Thymus (tissue), 14 donors: Measurements from ENCODE around the gene BIN2. TPM values are rescaled to one million over a fixed set of nuclear protein-coding genes. Genes with fewer than 3 reads are reported as not detected.

Experiments
- DNase-seq, 9 donors: peaks; one replicate each; pipeline ENCODE4 v3.0.0-alpha.2; 2013; ENCODE audit warnings: low spot score in 9 of 9, low read depth in 6 of 9, missing footprints in 1 of 9
- H3K27ac ChIP-seq, 2 donors: one replicate each; pipeline ENCODE4 v1.5.1; 2013; ENCODE audit warnings: control low read depth in 1 of 2, low read depth in 1 of 2, low read length in 1 of 2, mild to moderate bottlenecking in 1 of 2, moderate library complexity in 1 of 2
- H3K27me3 ChIP-seq, 2 donors: one replicate each; pipeline ENCODE4 v1.5.1; 2013; ENCODE audit warnings: low read length in 1 of 2; ENCODE audit not compliant: control insufficient read depth in 2 of 2, insufficient read depth in 1 of 2
- H3K36me3 ChIP-seq, 2 donors: one replicate each; pipeline ENCODE4 v1.5.1; 2013; ENCODE audit warnings: low read length in 1 of 2, mild to moderate bottlenecking in 1 of 2, moderate library complexity in 1 of 2; ENCODE audit not compliant: control insufficient read depth in 2 of 2, insufficient read depth in 2 of 2
- H3K4me1 ChIP-seq, 2 donors: one replicate each; pipeline ENCODE4 v1.5.1; 2013; ENCODE audit warnings: low read length in 2 of 2; ENCODE audit not compliant: control insufficient read depth in 2 of 2, insufficient read depth in 2 of 2
- H3K4me3 ChIP-seq, 2 donors: one replicate each; pipeline ENCODE4 v1.5.1; 2013; ENCODE audit warnings: low read length in 2 of 2, control low read depth in 1 of 2, mild to moderate bottlenecking in 1 of 2
- H3K9me3 ChIP-seq, 2 donors: one replicate each; pipeline ENCODE4 v1.5.1; 2013; ENCODE audit warnings: low read length in 1 of 2, mild to moderate bottlenecking in 1 of 2; ENCODE audit not compliant: control insufficient read depth in 2 of 2, insufficient read depth in 1 of 2
- WGBS: extraction: QIAGEN DNeasy Blood & Tissue Kit; methylation state at CpG from one replicate; pipeline ENCODE4 v1.1.7; 2013; 5-methylcytosine and 5-hydroxymethylcytosine counted together
- long read RNA-seq, 10 donors: transcript quantifications; one replicate each; lab custom pipeline, GENCODE V29; 2026
- polyA plus RNA-seq: library from polyadenylated mRNA; stranded (reverse); fragments of 200-250 nt; gene quantifications from one replicate; pipeline ENCODE4 v1.2.3, GENCODE V29; 2013
- total RNA-seq: library from RNA; stranded (reverse); fragments of 120-200 nt; gene quantifications from one replicate; pipeline ENCODE4 v1.2.4, GENCODE V29; 2013
- donor health status: healthy.

The BIN2 gene
- 63.3 TPM for total RNA-seq
- 57.7 TPM for polyA plus RNA-seq
- long read RNA-seq, donor 1, partial matches to known transcripts = 0 of 1 reads
- long read RNA-seq, donor 1, other reads (novel, unspliced or antisense) = 0 of 1 reads
- long read RNA-seq, donor 2 = 0 reads
- long read RNA-seq, donor 3, transcript BIN2-210 (13 exons, 2,255 nt) = major isoform, 14 of 53 reads
- long read RNA-seq, donor 3, partial matches to known transcripts = 35 of 53 reads
- long read RNA-seq, donor 3, other reads (novel, unspliced or antisense) = 0 of 53 reads
- long read RNA-seq, donor 4, transcript BIN2-210 (13 exons, 2,255 nt) = major isoform, 6 of 17 reads
- long read RNA-seq, donor 4, partial matches to known transcripts = 8 of 17 reads
- long read RNA-seq, donor 4, other reads (novel, unspliced or antisense) = 0 of 17 reads
- long read RNA-seq, donor 5, transcript BIN2-210 (13 exons, 2,255 nt) = major isoform, 12 of 42 reads
- long read RNA-seq, donor 5, partial matches to known transcripts = 24 of 42 reads
- long read RNA-seq, donor 5, other reads (novel, unspliced or antisense) = 0 of 42 reads
- long read RNA-seq, donor 6, transcript BIN2-210 (13 exons, 2,255 nt) = major isoform, 10 of 18 reads
- long read RNA-seq, donor 6, partial matches to known transcripts = 6 of 18 reads
- long read RNA-seq, donor 6, other reads (novel, unspliced or antisense) = 0 of 18 reads
- long read RNA-seq, donor 7, transcript BIN2-210 (13 exons, 2,255 nt) = major isoform, 15 of 34 reads
- long read RNA-seq, donor 7, partial matches to known transcripts = 16 of 34 reads
- long read RNA-seq, donor 7, other reads (novel, unspliced or antisense) = 0 of 34 reads
- long read RNA-seq, donor 8, partial matches to known transcripts = 5 of 7 reads
- long read RNA-seq, donor 8, other reads (novel, unspliced or antisense) = 0 of 7 reads
- long read RNA-seq, donor 9, transcript BIN2-210 (13 exons, 2,255 nt) = major isoform, 7 of 7 reads
- long read RNA-seq, donor 9, partial matches to known transcripts = 0 of 7 reads
- long read RNA-seq, donor 9, other reads (novel, unspliced or antisense) = 0 of 7 reads
- long read RNA-seq, donor 10, transcript BIN2-210 (13 exons, 2,255 nt) = major isoform, 5 of 28 reads
- long read RNA-seq, donor 10, partial matches to known transcripts = 23 of 28 reads
- long read RNA-seq, donor 10, other reads (novel, unspliced or antisense) = 0 of 28 reads

DNA sequence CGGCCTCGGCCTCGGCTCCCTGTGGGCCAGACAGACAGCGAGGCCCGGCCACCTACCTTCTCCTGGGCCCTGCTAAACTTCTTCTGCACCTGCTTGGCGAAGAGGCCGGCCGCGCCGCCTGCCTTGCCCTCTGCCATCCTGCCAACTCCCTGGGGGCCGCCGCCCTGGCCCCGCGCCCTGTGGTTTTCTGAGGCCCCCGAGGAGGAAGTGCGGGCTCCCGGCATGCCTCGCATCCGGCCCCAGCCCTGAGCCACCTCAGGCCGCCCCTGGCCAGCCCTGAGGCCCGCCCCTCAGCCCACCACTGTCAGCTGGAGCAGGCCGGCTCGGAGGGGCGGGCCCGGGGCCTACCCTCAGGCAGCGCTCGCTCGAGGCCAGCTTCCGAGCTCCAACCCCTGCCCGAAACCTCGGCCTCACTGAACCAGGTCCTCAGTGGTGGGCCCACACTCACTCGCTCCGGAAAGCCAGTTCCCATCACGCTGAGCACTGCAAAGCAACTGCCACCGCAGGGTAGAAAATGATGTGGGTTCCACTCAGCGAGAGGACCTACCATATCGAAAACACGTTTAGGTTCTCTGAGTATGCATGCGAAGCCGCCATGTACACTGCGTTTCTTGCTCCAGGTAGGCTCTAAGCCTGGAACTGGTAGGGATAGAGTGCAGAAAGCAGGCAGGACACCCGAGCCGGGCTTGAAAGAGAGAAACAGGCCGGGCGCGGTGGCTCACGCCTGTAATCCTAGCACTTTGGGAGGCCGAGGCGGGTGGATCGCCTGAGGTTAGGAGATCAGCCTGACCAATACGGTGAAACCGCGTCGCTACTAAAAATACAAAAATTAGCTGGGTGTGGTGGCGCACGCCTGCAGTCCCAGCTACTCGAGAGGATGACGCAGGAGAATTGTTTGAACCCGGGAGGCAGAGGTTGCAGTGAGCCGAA, at the start of gene BIN2:
Gene BIN2 (minus strand): TSS at position 209 of the 930 bp plus-strand sequence. CDS start 72 bp downstream, at position 137.
- Histone ChIP-seq H3K4me1 (peaks cover 51 to 88% of the 10 kb centered on the region in 2 donors), H3K4me3 (peak within 1 kb of the TSS; percentile 86 to 95), H3K9me3 (no peaks in the 10 kb centered on the region), H3K36me3 (no peaks in the 10 kb centered on the region), H3K27ac (peak within 1 kb of the TSS; percentile 96 to 98), H3K27me3 (no peaks in the 10 kb centered on the region)
- DNase-seq = peak in 5 of 9 donors; percentile 48 to 83 (median 64)
- WGBS = 49% methylated on average over 60 of the region's 60 CpGs

DNA sequence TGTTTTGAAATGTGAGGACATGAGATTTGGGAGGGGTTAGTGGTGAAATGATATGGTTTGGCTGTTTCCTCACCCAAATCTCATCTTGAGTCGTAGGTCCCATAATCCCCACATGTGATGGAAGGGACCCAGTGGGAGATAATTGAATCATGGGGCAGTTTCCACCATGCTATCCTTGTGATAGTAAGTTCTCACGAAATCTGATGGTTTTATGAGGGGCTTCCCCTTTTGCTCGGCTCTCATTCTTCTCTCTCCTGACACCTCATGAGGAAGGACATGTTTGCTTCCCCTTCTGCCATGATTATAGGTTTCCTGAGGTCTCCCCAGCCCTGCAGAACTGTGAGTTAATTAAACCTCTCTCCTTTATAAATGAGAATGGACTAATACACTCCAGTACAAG, 49.2 kb upstream of the BIN2 start:
- Histone ChIP-seq H3K36me3 (peaks cover 12 to 45% of the 10 kb centered on the region in 2 donors), H3K27me3 (no peaks in the 10 kb centered on the region), H3K4me3 (no peak overlapping the region), H3K27ac (no peak overlapping the region), H3K9me3 (no peaks in the 10 kb centered on the region), H3K4me1 (peaks cover 9 to 56% of the 10 kb centered on the region in 2 donors)
- DNase-seq = no peak
- WGBS = 78% methylated on average over 3 of the region's 3 CpGs

DNA sequence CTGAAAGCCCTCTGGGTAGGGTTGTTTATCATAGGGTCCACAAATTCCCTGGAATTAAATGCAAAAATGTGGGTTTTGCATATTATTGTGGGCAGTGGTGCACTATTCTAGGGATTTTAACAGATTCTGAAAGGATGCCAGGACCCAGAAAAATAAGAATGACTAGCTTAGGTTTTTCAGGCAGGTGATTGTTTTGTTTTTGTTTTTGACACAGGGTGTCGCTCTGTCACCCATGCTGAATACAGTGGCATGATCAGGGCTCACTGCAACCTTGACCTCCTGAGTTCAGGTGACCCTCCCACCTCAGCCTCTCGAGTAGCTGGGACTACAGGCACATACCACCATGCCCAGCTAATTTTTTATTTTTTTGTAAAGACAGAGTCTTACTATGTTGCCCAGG, 48.0 kb upstream of the BIN2 start:
- Histone ChIP-seq H3K4me3 (no peak overlapping the region), H3K36me3 (peaks cover 9 to 36% of the 10 kb centered on the region in 2 donors), H3K27me3 (no peaks in the 10 kb centered on the region), H3K27ac (no peak overlapping the region), H3K9me3 (no peaks in the 10 kb centered on the region), H3K4me1 (peaks cover 12 to 54% of the 10 kb centered on the region in 2 donors)
- DNase-seq = no peak
- WGBS = 95% methylated on average over 2 of the region's 2 CpGs

DNA sequence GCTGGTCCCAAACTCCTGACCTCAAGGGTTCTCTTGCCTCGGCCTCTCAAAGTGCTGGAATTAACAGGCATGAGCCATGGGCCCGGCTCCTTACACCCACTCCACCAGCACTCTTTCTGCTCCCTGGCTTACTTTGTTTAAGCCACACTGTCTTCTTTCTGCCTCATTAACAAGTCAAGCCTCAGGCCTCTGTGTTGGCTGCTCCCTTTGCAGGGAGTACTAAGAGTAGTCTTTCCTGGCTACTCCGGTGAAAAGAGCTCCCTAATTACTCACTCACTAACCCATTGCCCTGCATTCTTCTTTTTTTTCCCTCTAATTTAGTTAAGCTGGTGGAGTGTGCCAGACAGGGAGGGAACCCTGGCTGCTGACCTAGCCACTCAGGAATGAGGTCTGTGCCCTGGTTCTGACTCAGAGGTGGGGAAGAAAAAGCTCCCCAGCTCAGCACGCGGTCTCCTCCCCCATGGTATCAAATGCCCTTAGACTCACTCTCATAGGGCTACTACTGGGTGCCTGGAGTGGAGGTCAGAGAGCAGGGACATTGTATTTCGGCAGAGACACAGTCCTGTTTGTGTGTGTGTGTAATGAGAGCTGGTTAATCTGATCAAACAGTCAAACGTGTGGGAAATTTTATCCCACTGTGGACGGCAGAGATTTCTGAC, 47.5 kb upstream of the BIN2 start:
- Histone ChIP-seq H3K36me3 (peaks cover 7 to 31% of the 10 kb centered on the region in 2 donors), H3K4me1 (peaks cover 12 to 52% of the 10 kb centered on the region in 2 donors), H3K27ac (no peak overlapping the region), H3K9me3 (no peaks in the 10 kb centered on the region), H3K27me3 (no peaks in the 10 kb centered on the region), H3K4me3 (no peak overlapping the region)
- DNase-seq = no peak
- WGBS = 91% methylated on average over 8 of the region's 8 CpGs

DNA sequence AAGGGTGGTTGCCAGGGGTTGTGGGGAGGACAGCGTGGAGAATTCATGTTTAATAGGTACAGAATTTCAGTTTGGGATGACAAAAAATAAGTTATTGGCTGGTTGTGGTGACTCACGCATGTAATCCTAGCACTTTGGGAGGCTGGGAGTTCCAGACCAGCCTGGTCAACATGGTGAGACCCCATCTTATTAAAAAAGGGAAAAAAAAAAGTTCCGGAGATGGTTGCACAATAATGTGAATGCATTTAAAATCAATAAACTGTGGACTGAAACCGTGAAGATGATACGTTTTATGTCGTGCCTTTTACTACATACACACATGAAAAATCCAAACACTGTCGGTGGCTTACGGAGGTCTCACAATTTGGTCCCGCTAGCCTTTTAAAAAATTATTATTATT, 46.7 kb upstream of the BIN2 start:
- Histone ChIP-seq H3K27me3 (no peaks in the 10 kb centered on the region), H3K4me1 (peaks cover 12 to 56% of the 10 kb centered on the region in 2 donors), H3K27ac (no peak overlapping the region), H3K9me3 (no peaks in the 10 kb centered on the region), H3K4me3 (no peak overlapping the region), H3K36me3 (peaks cover 7 to 29% of the 10 kb centered on the region in 2 donors)
- no peak for DNase-seq
- WGBS = 98% methylated on average over 9 of the region's 9 CpGs

DNA sequence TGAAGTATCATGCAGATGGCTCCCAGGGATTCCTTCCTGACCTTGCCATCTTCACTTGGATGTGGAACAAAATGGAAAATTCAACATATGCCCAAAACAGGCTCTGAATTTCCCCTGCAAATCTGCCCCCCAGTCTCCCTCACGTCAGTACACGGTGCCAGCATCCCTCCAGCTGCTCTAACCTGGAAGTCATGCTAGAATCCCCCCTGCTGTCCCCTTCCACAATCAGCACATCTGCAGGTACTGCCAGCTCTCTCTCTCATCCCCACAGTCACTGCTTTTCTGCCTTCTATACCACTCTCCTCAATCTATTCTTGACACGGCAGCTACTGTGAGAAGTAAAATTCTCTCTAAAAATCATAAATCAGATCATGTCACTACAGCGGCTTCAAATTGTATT, 45.6 kb upstream of the BIN2 start:
- WGBS = 24% methylated on average over 4 of the region's 4 CpGs
- Histone ChIP-seq H3K36me3 (peaks cover 4 to 30% of the 10 kb centered on the region in 2 donors), H3K4me3 (no peak overlapping the region), H3K27me3 (no peaks in the 10 kb centered on the region), H3K4me1 (peaks cover 12 to 54% of the 10 kb centered on the region in 2 donors), H3K27ac (peak overlapping the region in 1 of 2 donors; percentile 67), H3K9me3 (no peaks in the 10 kb centered on the region)
- peak in 2 of 9 donors; percentile 38 to 44 for DNase-seq

DNA sequence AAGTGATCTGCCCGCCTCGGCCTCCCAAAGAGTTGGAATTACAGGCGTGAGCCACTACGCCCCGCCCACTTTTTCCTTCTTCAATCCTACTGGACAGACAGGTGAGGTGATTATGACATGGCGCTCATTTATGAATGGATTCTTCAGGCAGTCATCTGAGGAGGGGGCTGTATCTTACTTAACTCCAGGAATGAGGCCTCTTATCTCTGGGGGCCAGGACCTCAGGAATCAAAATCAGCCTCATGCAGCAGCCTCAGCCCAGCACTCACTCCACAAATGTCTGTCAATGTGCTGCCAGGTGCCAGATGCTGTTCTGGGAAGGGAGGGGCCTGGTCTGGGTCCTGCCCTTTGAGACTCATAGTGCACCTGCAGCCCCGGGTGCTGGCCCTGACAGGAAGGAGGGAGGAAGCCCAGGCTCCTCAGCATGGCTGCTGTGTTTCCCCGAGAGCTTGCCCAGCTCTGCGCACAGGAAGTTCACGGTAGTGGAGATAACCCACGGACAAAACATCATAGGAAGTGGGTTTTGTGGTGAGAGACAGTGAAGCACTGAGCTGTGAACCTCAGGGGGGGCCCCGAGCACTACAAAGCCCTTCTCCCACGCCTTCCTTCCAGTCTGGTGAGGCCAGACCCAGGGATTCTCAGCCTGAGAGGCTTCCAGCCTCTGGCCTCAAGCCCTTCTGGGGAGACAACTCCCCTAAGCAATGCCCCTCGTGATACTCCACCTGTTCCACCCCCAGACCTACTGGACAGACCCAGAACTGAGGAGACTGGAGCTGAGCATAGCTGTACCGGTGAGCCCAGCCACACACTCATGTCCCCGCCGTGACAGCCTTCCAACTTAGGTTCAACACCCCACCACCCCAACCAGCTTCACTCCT, 44.9 kb upstream of the BIN2 start:
- DNase-seq = peak; percentile 78 to 98 (median 93)
- H3K4me3 ChIP-seq = no peak overlapping the region
- peaks cover 8 to 24% of the 10 kb centered on the region in 2 donors for H3K36me3 ChIP-seq
- no peaks in the 10 kb centered on the region for H3K9me3 ChIP-seq
- peak overlapping the region in 1 of 2 donors; percentile 67 for H3K27ac ChIP-seq
- WGBS = 21% methylated on average over 17 of the region's 17 CpGs
- peaks cover 0 to 3% of the 10 kb centered on the region in 2 donors for H3K27me3 ChIP-seq
- H3K4me1 ChIP-seq = peaks cover 12 to 50% of the 10 kb centered on the region in 2 donors
